Loucy (cell line): ENCODE results near the gene HNF4A.

Experiments
- H2AFZ ChIP-seq: fragments of 200-600 bp; sonication (generic); 2 replicates; pipeline ENCODE4 v1.6.0; 2016; ENCODE audit warnings: antibody characterized with exemption, mild to moderate bottlenecking, low read length, moderate library complexity
- H3F3A ChIP-seq: fragments of 200-600 bp; 2 replicates; pipeline ENCODE4 v1.6.0; 2016; ENCODE audit warnings: antibody characterized with exemption, low read depth, mild to moderate bottlenecking
- H3K27me3 ChIP-seq: fragments of 200-600 bp; sonication (generic); 2 replicates; pipeline ENCODE4 v1.6.1; 2014; ENCODE audit warnings: low read length, mild to moderate bottlenecking; ENCODE audit not compliant: insufficient read depth, poor library complexity, severe bottlenecking
- H3K36me3 ChIP-seq: fragments of 200-600 bp; sonication (generic); 2 replicates; pipeline ENCODE4 v1.6.1; 2016; ENCODE audit warnings: low read length; ENCODE audit not compliant: insufficient read depth
- H3K4me1 ChIP-seq: fragments of 200-600 bp; sonication (generic); 2 replicates; pipeline ENCODE4 v1.5.1; 2014; ENCODE audit warnings: low read length, mild to moderate bottlenecking; ENCODE audit not compliant: insufficient read depth, poor library complexity, severe bottlenecking
- H3K4me2 ChIP-seq: fragments of 200-600 bp; sonication (generic); 2 replicates; pipeline ENCODE4 v1.6.0; 2014; ENCODE audit warnings: antibody characterized with exemption, low read length, low read depth, mild to moderate bottlenecking; ENCODE audit not compliant: poor library complexity, severe bottlenecking
- H3K4me3 ChIP-seq: fragments of 200-600 bp; sonication (generic); 2 replicates; pipeline ENCODE4 v1.5.1; 2014; ENCODE audit warnings: low read length, mild to moderate bottlenecking, mixed read lengths; ENCODE audit not compliant: poor library complexity, severe bottlenecking
- H3K79me2 ChIP-seq: fragments of 200-600 bp; sonication (generic); 2 replicates; pipeline ENCODE4 v1.6.1; 2014; ENCODE audit warnings: low read length; ENCODE audit not compliant: insufficient read depth
- H3K9ac ChIP-seq: fragments of 200-600 bp; sonication (generic); 2 replicates; pipeline ENCODE4 v1.6.0; 2014; ENCODE audit warnings: mild to moderate bottlenecking, low read depth, low read length, moderate library complexity; ENCODE audit not compliant: poor library complexity, severe bottlenecking
- H3K9me2 ChIP-seq: fragments of 200-600 bp; sonication (generic); replicated peaks from 2 replicates; pipeline ENCODE4 v1.6.1; 2016; ENCODE audit warnings: low read depth, low read length, mixed read lengths
- H3K9me3 ChIP-seq: fragments of 200-600 bp; sonication (generic); 2 replicates; pipeline ENCODE4 v1.6.1; 2014; ENCODE audit warnings: mild to moderate bottlenecking, antibody characterized with exemption, low read length, low read depth; ENCODE audit not compliant: insufficient read depth
- H4K20me1 ChIP-seq: fragments of 200-600 bp; sonication (generic); 2 replicates; pipeline ENCODE4 v1.6.0; 2014; ENCODE audit warnings: antibody characterized with exemption, low read length, mild to moderate bottlenecking; ENCODE audit not compliant: insufficient read depth, poor library complexity, severe bottlenecking
- EZH2phosphoT487 ChIP-seq: fragments of 200-600 bp; IDR thresholded peaks from 2 replicates; pipeline ENCODE4 v1.6.1; 2018; ENCODE audit warnings: antibody characterized with exemption, mild to moderate bottlenecking, moderate library complexity, borderline replicate concordance
- TF ChIP-seq, protein P1 (sequence below): fragments of 200-600 bp; sonication (generic); conservative IDR thresholded peaks from 2 replicates; pipeline ENCODE4 v1.5.1; 2014; ENCODE audit warnings: mild to moderate bottlenecking, antibody characterized with exemption, low read length

Gene HNF4A

GRCh38 chr20:44350567-44350966 lies 4.9 kb upstream of the HNF4A start:
- Histone ChIP-seq H3K9me2 (no peaks in the 10 kb centered on the region), H3K4me3 (no peak overlapping the region), H4K20me1 (no peaks in the 10 kb centered on the region), H2AFZ (no peak overlapping the region), H3K4me2 (no peak overlapping the region), H3K79me2 (no peaks in the 10 kb centered on the region), H3K9me3 (no peaks in the 10 kb centered on the region), H3F3A (no peaks in the 10 kb centered on the region), H3K4me1 (no peaks in the 10 kb centered on the region), H3K9ac (no peak overlapping the region), H3K27me3 (no peaks in the 10 kb centered on the region), H3K36me3 (no peaks in the 10 kb centered on the region)
- TF ChIP-seq EZH2phosphoT487: no peak
- TF ChIP-seq, protein P1, sequence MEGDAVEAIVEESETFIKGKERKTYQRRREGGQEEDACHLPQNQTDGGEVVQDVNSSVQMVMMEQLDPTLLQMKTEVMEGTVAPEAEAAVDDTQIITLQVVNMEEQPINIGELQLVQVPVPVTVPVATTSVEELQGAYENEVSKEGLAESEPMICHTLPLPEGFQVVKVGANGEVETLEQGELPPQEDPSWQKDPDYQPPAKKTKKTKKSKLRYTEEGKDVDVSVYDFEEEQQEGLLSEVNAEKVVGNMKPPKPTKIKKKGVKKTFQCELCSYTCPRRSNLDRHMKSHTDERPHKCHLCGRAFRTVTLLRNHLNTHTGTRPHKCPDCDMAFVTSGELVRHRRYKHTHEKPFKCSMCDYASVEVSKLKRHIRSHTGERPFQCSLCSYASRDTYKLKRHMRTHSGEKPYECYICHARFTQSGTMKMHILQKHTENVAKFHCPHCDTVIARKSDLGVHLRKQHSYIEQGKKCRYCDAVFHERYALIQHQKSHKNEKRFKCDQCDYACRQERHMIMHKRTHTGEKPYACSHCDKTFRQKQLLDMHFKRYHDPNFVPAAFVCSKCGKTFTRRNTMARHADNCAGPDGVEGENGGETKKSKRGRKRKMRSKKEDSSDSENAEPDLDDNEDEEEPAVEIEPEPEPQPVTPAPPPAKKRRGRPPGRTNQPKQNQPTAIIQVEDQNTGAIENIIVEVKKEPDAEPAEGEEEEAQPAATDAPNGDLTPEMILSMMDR: no peak

- Histone ChIP-seq H3K4me2 (no peak overlapping the region), H3K36me3 (no peaks in the 10 kb centered on the region), H4K20me1 (no peaks in the 10 kb centered on the region), H3K79me2 (no peaks in the 10 kb centered on the region), H2AFZ (no peak overlapping the region), H3K4me1 (no peaks in the 10 kb centered on the region), H3K4me3 (no peak overlapping the region), H3K27me3 (no peaks in the 10 kb centered on the region), H3K9ac (no peak overlapping the region), H3K9me3 (no peaks in the 10 kb centered on the region), H3K9me2 (no peaks in the 10 kb centered on the region), H3F3A (no peaks in the 10 kb centered on the region)
- TF ChIP-seq, protein P1: no peak
- TF ChIP-seq EZH2phosphoT487: no peak
These were observed 461 bp upstream of the HNF4A start for GRCh38 chr20:44354979-44355497.

- no peaks in the 10 kb centered on the region for H3K9me3 ChIP-seq
- no peak overlapping the region for H2AFZ ChIP-seq
- H3K4me3 ChIP-seq: no peak overlapping the region
- no peaks in the 10 kb centered on the region for H3K79me2 ChIP-seq
- H3K9me2 ChIP-seq: no peaks in the 10 kb centered on the region
- H3K9ac ChIP-seq: no peak overlapping the region
- no peaks in the 10 kb centered on the region for H3F3A ChIP-seq
- H3K36me3 ChIP-seq: no peaks in the 10 kb centered on the region
- no peaks in the 10 kb centered on the region for H3K27me3 ChIP-seq
- H3K4me1 ChIP-seq: no peaks in the 10 kb centered on the region
- TF ChIP-seq, protein P1: no peak
- TF ChIP-seq EZH2phosphoT487: no peak
- no peak overlapping the region for H3K4me2 ChIP-seq
- H4K20me1 ChIP-seq: no peaks in the 10 kb centered on the region
These were observed 839 bp downstream of the HNF4A start for GRCh38 chr20:44356353-44356723.
